K562 (cell line): Measurements from ENCODE around the gene SLFN14. TPM values are rescaled to one million over a fixed set of nuclear protein-coding genes. Genes with fewer than 3 reads are reported as not detected.
A peak's percentile ranks its signal among the peaks of the same experiment; 100 is the strongest.

Experiments used
- ARID2 ChIP-seq: fragments of 450-650 bp; IDR thresholded peaks from 2 replicates; pipeline ENCODE4 v1.6.1; 2017; ENCODE audit warnings: antibody characterized with exemption, mild to moderate bottlenecking
- CREM ChIP-seq: IDR thresholded peaks from 2 replicates; pipeline ENCODE4 v1.6.1; 2014; ENCODE audit warnings: antibody characterized with exemption, low read depth
- CSDE1 ChIP-seq, 2 experiments: fragments of 450-650 bp; IDR thresholded peaks; 2 replicates each; pipeline ENCODE4 v1.6.1; 2016; ENCODE audit warnings: mild to moderate bottlenecking in 1 of 2
- ESRRA ChIP-seq: fragments of 450-650 bp; IDR thresholded peaks from 2 replicates; pipeline ENCODE4 v1.6.1; 2014; ENCODE audit warnings: low read depth, mild to moderate bottlenecking, moderate library complexity, borderline replicate concordance
- FOXJ2 ChIP-seq: fragments of 200-800 bp; sonication (Bioruptor generic); IDR thresholded peaks from 2 replicates; pipeline ENCODE4 v1.6.1; 2016; ENCODE audit warnings: missing genetic modification characterization, missing compliant biosample characterization
- FOXP4 ChIP-seq: sonication (generic); formaldehyde crosslinking; IDR thresholded peaks from 2 replicates; pipeline ENCODE4 v1.8.0; 2022; ENCODE audit warnings: mild to moderate bottlenecking, missing genetic modification reagents, borderline replicate concordance
- MAFK ChIP-seq: IDR thresholded peaks from 2 replicates; pipeline ENCODE4 v1.6.1; 2011; ENCODE audit warnings: low read length, improper control_type of control experiment
- MCM7 ChIP-seq, 2 experiments: fragments of 450-650 bp; IDR thresholded peaks; 2 replicates each; pipeline ENCODE4 v1.6.1; 2016 to 2018
- PCBP1 ChIP-seq: fragments of 200-400 bp; formaldehyde crosslinking; IDR thresholded peaks from 2 replicates; pipeline ENCODE4 v1.6.1; 2018; ENCODE audit warnings: mild to moderate bottlenecking, low read depth, low read length; ENCODE audit not compliant: poor library complexity, severe bottlenecking
- RAD21 ChIP-seq, 2 experiments: fragments of 250-450 bp in 1 of 2; fragments of 450-650 bp in 1 of 2; sonication (Bioruptor Pico) in 1 of 2; formaldehyde crosslinking in 1 of 2; IDR thresholded peaks in 1 of 2; conservative IDR thresholded peaks in 1 of 2; 2 replicates each; pipeline versions ENCODE4 v1.4.0 to v1.8.0; 2020 to 2022; ENCODE audit warnings: mild to moderate bottlenecking in 2 of 2, moderate library complexity in 1 of 2
- SLC30A9 ChIP-seq: fragments of 250-450 bp; sonication (Bioruptor Pico); IDR thresholded peaks from 2 replicates; pipeline ENCODE4 v1.8.0; 2022; ENCODE audit warnings: mild to moderate bottlenecking, moderate library complexity
- SRF ChIP-seq, 2 experiments: fragments of 250-450, 450-650 bp in 1 of 2; sonication (Bioruptor Pico) in 1 of 2; sonication (generic) in 1 of 2; formaldehyde crosslinking; IDR thresholded peaks; 2 replicates each; pipeline versions ENCODE4 v1.5.0 to v1.5.1; 2020 to 2022; ENCODE audit warnings: mild to moderate bottlenecking in 1 of 2, missing genetic modification reagents in 1 of 2
- TFE3 ChIP-seq: fragments of 450-650 bp; formaldehyde crosslinking; IDR thresholded peaks from 2 replicates; pipeline ENCODE4 v1.4.0; 2020; ENCODE audit warnings: mild to moderate bottlenecking, mixed read lengths
- TSHZ1 ChIP-seq: fragments of 250-450 bp; sonication (Bioruptor Pico); IDR thresholded peaks from 2 replicates; pipeline ENCODE4 v1.4.0; 2020; ENCODE audit warnings: mild to moderate bottlenecking, moderate library complexity
- ZC3H4 ChIP-seq: sonication (generic); formaldehyde crosslinking; IDR thresholded peaks from 2 replicates; pipeline ENCODE4 v1.9.0; 2021; ENCODE audit warnings: missing genetic modification reagents, borderline replicate concordance
- ZFP36 ChIP-seq: fragments of 150-350 bp; IDR thresholded peaks from 2 replicates; pipeline ENCODE4 v1.6.1; 2018; ENCODE audit warnings: low read length, low read depth; ENCODE audit not compliant: partially characterized antibody
- ZFX ChIP-seq: sonication (generic); formaldehyde crosslinking; IDR thresholded peaks from 2 replicates; pipeline ENCODE4 v1.8.0; 2022; ENCODE audit warnings: mild to moderate bottlenecking, missing genetic modification reagents, moderate library complexity
- ZNF24 ChIP-seq: fragments of 450-650 bp; IDR thresholded peaks from 2 replicates; pipeline ENCODE4 v1.6.1; 2016
- ZNF583 ChIP-seq: fragments of 250-450 bp; sonication (Bioruptor Pico); IDR thresholded peaks from 2 replicates; pipeline ENCODE4 v1.4.0; 2020
- polyA plus RNA-seq, 8 experiments: library from polyadenylated mRNA; depleted of rRNA in 4 of 8; stranded (reverse) in 5 of 8; unstranded in 3 of 8; fragments of >200 nt; fragmentation: Nextera tagmentation in 2 of 8; fragmentation: Illumina TruSeq in 1 of 8; extraction: Ambion mirVana in 2 of 8; extraction: Trizol in 1 of 8; gene quantifications; 2 replicates each; pipeline versions ENCODE4 v1.2.1 to v1.2.3, GENCODE V29; 2011 to 2014; ENCODE audit warnings: inconsistent platforms in 1 of 8, missing spikeins in 1 of 8
- total RNA-seq, 7 experiments: library from RNA; depleted of rRNA in 6 of 7; stranded (reverse); fragments of >200 nt in 6 of 7; fragmentation: Illumina TruSeq in 2 of 7; extraction: Trizol in 2 of 7; gene quantifications; 2 replicates each; pipeline versions ENCODE4 v1.2.1 to v1.2.3, GENCODE V29; 2011 to 2021; ENCODE audit warnings: low replicate concordance in 1 of 7
- TF ChIP-seq, protein P1 (sequence below): fragments of 250-450 bp; sonication (Bioruptor Pico); IDR thresholded peaks from 2 replicates; pipeline ENCODE4 v1.9.0; 2021; ENCODE audit warnings: mild to moderate bottlenecking
- TF ChIP-seq, protein P2 (sequence below), 3 experiments: IDR thresholded peaks in 2 of 3; conservative IDR thresholded peaks in 1 of 3; 2 replicates each; pipeline ENCODE4 v1.5.1; 2011 to 2012; ENCODE audit warnings: low read length in 3 of 3, mild to moderate bottlenecking in 3 of 3, control low read depth in 2 of 3, improper control_type of control experiment in 1 of 3, inconsistent platforms in 1 of 3, low read depth in 1 of 3, mixed read lengths in 1 of 3, moderate library complexity in 1 of 3; ENCODE audit not compliant: insufficient read depth in 2 of 3

The SLFN14 gene
- total and polyA plus RNA-seq, 9 of the 15 experiments (the other 6 are each of a cell fraction or from before 2014, with no cell fraction given): 1.3 to 4.3 (median 3.1) TPM

DNA sequence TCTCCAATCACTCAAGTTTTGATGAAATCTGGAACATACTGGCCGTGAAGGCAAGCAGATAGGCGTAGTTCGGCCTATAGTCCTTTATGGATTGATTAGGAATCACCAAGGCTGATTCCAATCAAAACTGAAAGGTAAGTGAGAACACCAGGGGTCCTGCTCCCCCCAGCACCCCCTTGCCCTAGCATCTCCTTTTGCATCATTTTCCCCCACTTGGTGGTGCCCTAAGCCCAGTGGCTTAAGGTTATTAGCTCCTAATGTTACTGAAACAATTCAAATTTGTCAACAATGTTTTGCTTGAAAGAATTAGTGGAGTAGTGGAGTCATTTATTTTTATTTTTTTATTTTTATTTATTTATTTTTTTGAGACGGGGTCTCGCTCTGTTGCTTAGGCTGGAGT is 4.9 kb downstream of the SLFN14 start (continued):
- TF ChIP-seq MAFK (no peak), CSDE1 (IDR thresholded peaks at IDR 0.05) (no peak), CREM (no peak), SRF (CRISPR knock-in tag; IDR thresholded peaks at IDR 0.05) (no peak), ZNF583 (no peak), ARID2 (no peak), MCM7 (IDR thresholded peaks at IDR 0.05) (no peak), FOXP4 (no peak), TSHZ1 (CRISPR knock-in tag) (no peak), ZFP36 (no peak), RAD21 (CRISPR knock-in tag; conservative IDR thresholded peaks at IDR 0.05 in 1 of 2, IDR thresholded peaks at IDR 0.05 in 1 of 2) (peak; percentile 53 to 69), SLC30A9 (CRISPR knock-in tag) (no peak), PCBP1 (no peak), FOXJ2 (tag) (no peak), ZNF24 (no peak), ZC3H4 (CRISPR knock-in tag) (no peak), ESRRA (no peak), TFE3 (no peak), ZFX (CRISPR knock-in tag) (no peak)
- TF ChIP-seq, protein P1, sequence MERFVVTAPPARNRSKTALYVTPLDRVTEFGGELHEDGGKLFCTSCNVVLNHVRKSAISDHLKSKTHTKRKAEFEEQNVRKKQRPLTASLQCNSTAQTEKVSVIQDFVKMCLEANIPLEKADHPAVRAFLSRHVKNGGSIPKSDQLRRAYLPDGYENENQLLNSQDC (CRISPR knock-in tag): no peak
- TF ChIP-seq, protein P2, sequence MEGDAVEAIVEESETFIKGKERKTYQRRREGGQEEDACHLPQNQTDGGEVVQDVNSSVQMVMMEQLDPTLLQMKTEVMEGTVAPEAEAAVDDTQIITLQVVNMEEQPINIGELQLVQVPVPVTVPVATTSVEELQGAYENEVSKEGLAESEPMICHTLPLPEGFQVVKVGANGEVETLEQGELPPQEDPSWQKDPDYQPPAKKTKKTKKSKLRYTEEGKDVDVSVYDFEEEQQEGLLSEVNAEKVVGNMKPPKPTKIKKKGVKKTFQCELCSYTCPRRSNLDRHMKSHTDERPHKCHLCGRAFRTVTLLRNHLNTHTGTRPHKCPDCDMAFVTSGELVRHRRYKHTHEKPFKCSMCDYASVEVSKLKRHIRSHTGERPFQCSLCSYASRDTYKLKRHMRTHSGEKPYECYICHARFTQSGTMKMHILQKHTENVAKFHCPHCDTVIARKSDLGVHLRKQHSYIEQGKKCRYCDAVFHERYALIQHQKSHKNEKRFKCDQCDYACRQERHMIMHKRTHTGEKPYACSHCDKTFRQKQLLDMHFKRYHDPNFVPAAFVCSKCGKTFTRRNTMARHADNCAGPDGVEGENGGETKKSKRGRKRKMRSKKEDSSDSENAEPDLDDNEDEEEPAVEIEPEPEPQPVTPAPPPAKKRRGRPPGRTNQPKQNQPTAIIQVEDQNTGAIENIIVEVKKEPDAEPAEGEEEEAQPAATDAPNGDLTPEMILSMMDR (IDR thresholded peaks at IDR 0.05 in 2 of 3, conservative IDR thresholded peaks at IDR 0.05 in 1 of 3; ENCODE audit: insufficient read depth in 2 of 3, low read depth in 1 of 3, low read length in 3 of 3): peak; percentile 55 to 73 (median 68); a peak in 5 of 6 replicates
